GM12878 (cell line): ENCODE measurements around the gene UXS1. TPM values are rescaled to one million over a fixed set of nuclear protein-coding genes. Genes with fewer than 3 reads are reported as not detected.

ENCODE experiments used
- ATAC-seq: fragments of 200-7000 bp; cut with Tn5 transposase; 3 replicates; pipeline ENCODE4 v1.9.1; 2020; ENCODE audit warnings: mild to moderate bottlenecking, moderate library complexity
- BruUV-seq: library from RNA; stranded (reverse); fragments of 400-500 nt; replicated peaks from 2 replicates; lab custom pipeline; 2021; lab: Mats Ljungman, UMichigan
- CTCF ChIA-PET: fragments of 300-600 bp; sonication (Branson Sonifier 250); formaldehyde crosslinking; extraction: SDS; loops from one replicate; lab custom pipeline; 2021; ENCODE audit warnings: inconsistent platforms; lab: Yijun Ruan, JAX
- POLR2A ChIA-PET: fragments of 350-600 bp; formaldehyde crosslinking; extraction: SDS; loops from one replicate; lab custom pipeline; 2021; ENCODE audit warnings: inconsistent platforms; lab: Charles Lee
- RAD21 ChIA-PET: fragments of 300-600 bp; sonication (Branson Sonifier 250); formaldehyde crosslinking; loops from one replicate; lab custom pipeline; 2023; ENCODE audit warnings: antibody characterized with exemption; ENCODE audit not compliant: unreplicated experiment; lab: Charles Lee
- SMC1A ChIA-PET: fragments of 300-600 bp; sonication (Branson Sonifier 250); formaldehyde crosslinking; loops from one replicate; lab custom pipeline; 2023; ENCODE audit not compliant: unreplicated experiment, uncharacterized antibody; lab: Charles Lee
- DNase-seq: peaks from one replicate; pipeline ENCODE4 v3.0.0-alpha.2; 2011; ENCODE audit warnings: low read depth, low spot score
- FAIRE-seq: peaks from 3 replicates; lab custom pipeline; 2011; peaks lifted over from hg19 to GRCh38; lab: Jason Lieb, UNC
- H2AFZ ChIP-seq: 2 replicates; pipeline ENCODE4 v1.6.0; 2011; ENCODE audit warnings: low read depth, low read length, control low read depth; ENCODE audit not compliant: control insufficient read depth
- H3K27ac ChIP-seq: 2 replicates; pipeline ENCODE4 v1.5.1; 2011; ENCODE audit warnings: control low read depth; ENCODE audit not compliant: control insufficient read depth, insufficient read depth
- H3K27me3 ChIP-seq, 2 experiments: replicated peaks in 1 of 2; 2 replicates each; pipeline versions ENCODE4 v1.6.0 to v1.6.1; 2011; ENCODE audit warnings: low read length in 1 of 2; ENCODE audit not compliant: control insufficient read depth in 2 of 2, insufficient read depth in 2 of 2
- H3K36me3 ChIP-seq, 2 experiments: 2 replicates each; pipeline ENCODE4 v1.5.1; 2011; ENCODE audit warnings: low read length in 1 of 2; ENCODE audit not compliant: control insufficient read depth in 2 of 2, insufficient read depth in 2 of 2
- H3K4me1 ChIP-seq: 2 replicates; pipeline ENCODE4 v1.6.1; 2011; ENCODE audit warnings: mild to moderate bottlenecking, low read length, moderate library complexity, mixed read lengths; ENCODE audit not compliant: control insufficient read depth, insufficient read depth
- H3K4me2 ChIP-seq: 2 replicates; pipeline ENCODE4 v1.6.0; 2011; ENCODE audit warnings: control low read depth; ENCODE audit not compliant: control insufficient read depth, insufficient read depth
- H3K4me3 ChIP-seq: fragments of 200-600 bp; sonication (generic); 2 replicates; pipeline ENCODE4 v1.5.1; 2016
- H3K79me2 ChIP-seq: 2 replicates; pipeline ENCODE4 v1.6.0; 2011; ENCODE audit warnings: low read length; ENCODE audit not compliant: control insufficient read depth, insufficient read depth
- H3K9ac ChIP-seq: 2 replicates; pipeline ENCODE4 v1.8.0; 2011; ENCODE audit warnings: low read length, control low read depth, mixed read lengths; ENCODE audit not compliant: control insufficient read depth, insufficient read depth
- H3K9me3 ChIP-seq: replicated peaks from 3 replicates; pipeline ENCODE4 v1.5.1; 2011; ENCODE audit warnings: mild to moderate bottlenecking, low read length; ENCODE audit not compliant: control insufficient read depth, insufficient read depth
- H4K20me1 ChIP-seq: 2 replicates; pipeline ENCODE4 v1.6.0; 2011; ENCODE audit not compliant: control insufficient read depth, insufficient read depth
- ATF3 ChIP-seq: IDR thresholded peaks from 2 replicates; pipeline ENCODE4 v1.6.1; 2011; ENCODE audit warnings: low read depth, mild to moderate bottlenecking, low read length, moderate library complexity, borderline replicate concordance; ENCODE audit errors: extremely low read depth
- BRCA1 ChIP-seq: IDR thresholded peaks from 2 replicates; pipeline ENCODE4 v1.6.1; 2011; ENCODE audit warnings: low read depth, low read length, improper control_type of control experiment
- CHD2 ChIP-seq: IDR thresholded peaks from 2 replicates; pipeline ENCODE4 v1.6.1; 2011; ENCODE audit warnings: low read depth, low read length, improper control_type of control experiment, borderline replicate concordance
- CREM ChIP-seq: IDR thresholded peaks from 2 replicates; pipeline ENCODE4 v1.6.1; 2014; ENCODE audit warnings: antibody characterized with exemption, low read depth
- E2F8 ChIP-seq: fragments of 450-650 bp; IDR thresholded peaks from 2 replicates; pipeline ENCODE4 v1.6.1; 2018; ENCODE audit warnings: mild to moderate bottlenecking, low read depth, moderate library complexity; ENCODE audit not compliant: partially characterized antibody
- LARP7 ChIP-seq: fragments of 450-650 bp; IDR thresholded peaks from 2 replicates; pipeline ENCODE4 v1.6.1; 2017; ENCODE audit warnings: mild to moderate bottlenecking
- NR2C2 ChIP-seq: IDR thresholded peaks from 2 replicates; pipeline ENCODE4 v1.6.1; 2011; ENCODE audit warnings: borderline replicate concordance, low read depth; ENCODE audit not compliant: control insufficient read depth, insufficient read length
- RAD21 ChIP-seq: IDR thresholded peaks from 2 replicates; pipeline ENCODE4 v1.6.1; 2011; ENCODE audit warnings: mild to moderate bottlenecking, low read depth, low read length, moderate library complexity; ENCODE audit not compliant: insufficient read depth
- SPI1 ChIP-seq: IDR thresholded peaks from 2 replicates; pipeline ENCODE4 v1.6.1; 2011; ENCODE audit warnings: low read depth, mild to moderate bottlenecking, low read length, moderate library complexity, borderline replicate concordance; ENCODE audit not compliant: insufficient read depth
- STAT3 ChIP-seq: IDR thresholded peaks from 2 replicates; pipeline ENCODE4 v1.6.1; 2011; ENCODE audit warnings: low read depth, low read length, improper control_type of control experiment
- TCF3 ChIP-seq: IDR thresholded peaks from 2 replicates; pipeline ENCODE4 v1.6.1; 2012; ENCODE audit warnings: low read depth, mild to moderate bottlenecking, low read length, borderline replicate concordance; ENCODE audit not compliant: insufficient read depth
- ZBTB40 ChIP-seq: fragments of 450-650 bp; IDR thresholded peaks from 2 replicates; pipeline ENCODE4 v1.6.1; 2016; ENCODE audit warnings: mild to moderate bottlenecking, moderate library complexity, borderline replicate concordance
- WGBS: methylation state at CpG from one replicate; pipeline ENCODE4 v1.1.6; 2016; ENCODE audit warnings: low lambda C conversion rate; ENCODE audit not compliant: insufficient replicate concordance, insufficient coverage; ENCODE audit errors: missing lambda C conversion rate; 5-methylcytosine and 5-hydroxymethylcytosine counted together
- in situ Hi-C: fragments of 300-500 bp; cut with MboI; formaldehyde crosslinking; loops from 9 replicates; pipeline ENCODE4 v1.14.3; 2018; ENCODE audit warnings: mixed read lengths
- intact Hi-C: fragments of 100-400 bp; cut with micrococcal nuclease; formaldehyde crosslinking; loops from one replicate; pipeline ENCODE4 v1.14.2; 2022; ENCODE audit not compliant: unreplicated experiment
- polyA plus RNA-seq, 11 experiments: library from polyadenylated mRNA; depleted of rRNA in 4 of 11; unstranded in 6 of 11; stranded (reverse) in 5 of 11; fragments of >200 nt; fragmentation: Nextera tagmentation in 4 of 11; fragmentation: Illumina TruSeq in 1 of 11; extraction: Ambion mirVana in 4 of 11; extraction: Trizol in 1 of 11; gene quantifications; 1 replicate in 1 of 11; 2 replicates in 10 of 11; pipeline versions ENCODE4 v1.2.1 to v1.2.3, GENCODE V29; 2011 to 2016; ENCODE audit warnings: inconsistent platforms in 2 of 11, missing spikeins in 2 of 11, low read depth in 1 of 11
- total RNA-seq, 4 experiments: library from RNA; depleted of rRNA in 3 of 4; stranded (reverse); fragments of >200 nt in 3 of 4; fragmentation: Illumina TruSeq in 1 of 4; extraction: Trizol in 1 of 4; gene quantifications; 2 replicates each; pipeline versions ENCODE4 v1.2.1 to v1.2.3, GENCODE V29; 2013 to 2021

Gene UXS1
- total and polyA plus RNA-seq, 10 of the 15 experiments (the other 5 are each of a cell fraction or from before 2014, with no cell fraction given) = 6.0 to 25.4 (median 24.0) TPM

- no peak overlapping the region for H3K9ac ChIP-seq
- POLR2A ChIA-PET = no interaction called here
- no peak overlapping the region for H3K4me3 ChIP-seq
- H3K27me3 ChIP-seq = no peaks in the 10 kb centered on the region
- ATAC-seq = no peak
- in situ Hi-C loops (no loop called here), intact Hi-C loops (no loop called here)
- no peaks in the 10 kb centered on the region for H4K20me1 ChIP-seq
- RAD21 ChIA-PET = no interaction called here
- no peak for DNase-seq
- H3K27ac ChIP-seq = no peak overlapping the region
- H3K4me1 ChIP-seq = no peaks in the 10 kb centered on the region
- no peak for FAIRE-seq
- BruUV-seq = no TSS peak
- H3K79me2 ChIP-seq = no peaks in the 10 kb centered on the region
- H3K4me2 ChIP-seq = no peak overlapping the region
- SMC1A ChIA-PET = no interaction called here
- no peaks in the 10 kb centered on the region for H3K9me3 ChIP-seq
- TF ChIP-seq RAD21 (no peak), STAT3 (no peak), ZBTB40 (no peak), SPI1 (no peak), LARP7 (no peak), CHD2 (no peak), ATF3 (no peak), E2F8 (no peak), TCF3 (no peak), BRCA1 (no peak), CREM (no peak), NR2C2 (no peak)
- TF ChIP-seq, all 136 proteins: peak for 0
- 99% methylated on average over 5 of the region's 5 CpGs for WGBS
- CTCF ChIA-PET = interaction anchor here (1.1 kb wide), 1 partner anchor 18 kb away, joined by 3 read pairs; no protein-coding TSS in a partner anchor
- Histone ChIP-seq H3K36me3 (peaks cover 5 to 12% of the 10 kb centered on the region in 2 experiments; a peak in 3 of 4 replicates), H2AFZ (no peak overlapping the region)
Observed at GRCh38 chr2:106117347-106117746, 76.8 kb downstream of the UXS1 start.
